Head of caudate nucleus (tissue), 42 donors: ENCODE measurements around the gene SUPT4H1.
A peak's percentile ranks its signal among the peaks of the same experiment; 100 is the strongest.

ENCODE experiments used
- DNase-seq, 42 donors: peaks; one replicate each; pipeline versions ENCODE4 v3.0.0 to v3.0.0-alpha.2; 2020 to 2021; ENCODE audit warnings: mixed read lengths in 7 of 42
- intact Hi-C: fragments of 100-400 bp; cut with DNase I; formaldehyde crosslinking; loops from one replicate; pipeline ENCODE4 v1.15.0; 2022

Gene SUPT4H1

DNA sequence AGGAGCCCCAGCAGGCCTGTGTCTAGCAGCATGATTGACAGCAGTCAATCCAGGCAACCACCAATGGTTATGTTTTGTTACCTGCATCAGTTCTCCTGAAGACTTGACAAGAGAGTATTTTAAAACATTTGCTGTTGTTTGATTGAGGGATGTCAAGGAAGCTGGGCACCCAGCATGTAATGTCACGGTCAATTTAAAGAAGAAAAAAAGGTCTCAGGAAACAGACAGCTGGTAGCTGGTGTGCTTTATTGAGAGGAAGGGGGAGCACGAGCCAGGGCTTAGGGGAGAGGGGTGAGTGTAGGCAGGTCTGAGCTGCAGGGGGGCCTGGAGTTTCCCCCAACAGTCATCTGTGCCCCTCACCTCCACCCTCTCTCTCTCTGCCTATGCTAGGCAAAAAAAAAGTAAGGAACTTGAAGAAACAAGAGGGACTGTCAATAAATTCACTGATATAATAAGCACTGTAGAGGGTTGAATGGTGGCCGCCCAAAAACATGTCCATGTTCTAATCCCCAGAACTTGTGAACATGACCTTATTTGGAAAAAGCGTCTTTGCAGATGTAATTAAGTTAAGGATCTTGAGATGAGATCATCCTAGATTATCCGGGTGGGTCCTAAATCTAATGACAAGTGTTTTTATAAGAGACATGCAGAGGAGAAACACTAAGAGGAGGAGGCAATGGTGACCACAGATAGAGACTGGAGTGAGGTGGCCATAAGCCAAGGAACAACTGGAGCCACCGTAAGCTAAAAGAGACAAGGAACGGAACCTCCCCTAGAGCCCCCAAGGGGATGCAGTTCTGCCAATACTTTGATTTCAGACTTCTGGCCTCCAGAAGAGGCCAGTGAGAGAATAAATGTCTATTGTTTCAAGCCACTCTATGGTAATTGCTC is 37.9 kb downstream of the SUPT4H1 start:
- peak in 12 of 42 donors; percentile 1 to 28 (median 5) for DNase-seq
- intact Hi-C loops, result no loop called here

- intact Hi-C loops, result no loop called here
- DNase-seq, result peak in 7 of 42 donors; percentile 3 to 47 (median 30)
Observed at GRCh38 chr17:58312829-58313228, 39.2 kb downstream of the SUPT4H1 start.

- intact Hi-C loops, result no loop called here
- DNase-seq, result peak in 8 of 42 donors; percentile 5 to 37 (median 18)
Observed at GRCh38 chr17:58312021-58312630, 39.9 kb downstream of the SUPT4H1 start.

- DNase-seq, result peak in 9 of 42 donors; percentile 1 to 41 (median 13)
- intact Hi-C loops, result no loop called here
Observed at GRCh38 chr17:58311429-58311894, 40.5 kb downstream of the SUPT4H1 start.

DNA sequence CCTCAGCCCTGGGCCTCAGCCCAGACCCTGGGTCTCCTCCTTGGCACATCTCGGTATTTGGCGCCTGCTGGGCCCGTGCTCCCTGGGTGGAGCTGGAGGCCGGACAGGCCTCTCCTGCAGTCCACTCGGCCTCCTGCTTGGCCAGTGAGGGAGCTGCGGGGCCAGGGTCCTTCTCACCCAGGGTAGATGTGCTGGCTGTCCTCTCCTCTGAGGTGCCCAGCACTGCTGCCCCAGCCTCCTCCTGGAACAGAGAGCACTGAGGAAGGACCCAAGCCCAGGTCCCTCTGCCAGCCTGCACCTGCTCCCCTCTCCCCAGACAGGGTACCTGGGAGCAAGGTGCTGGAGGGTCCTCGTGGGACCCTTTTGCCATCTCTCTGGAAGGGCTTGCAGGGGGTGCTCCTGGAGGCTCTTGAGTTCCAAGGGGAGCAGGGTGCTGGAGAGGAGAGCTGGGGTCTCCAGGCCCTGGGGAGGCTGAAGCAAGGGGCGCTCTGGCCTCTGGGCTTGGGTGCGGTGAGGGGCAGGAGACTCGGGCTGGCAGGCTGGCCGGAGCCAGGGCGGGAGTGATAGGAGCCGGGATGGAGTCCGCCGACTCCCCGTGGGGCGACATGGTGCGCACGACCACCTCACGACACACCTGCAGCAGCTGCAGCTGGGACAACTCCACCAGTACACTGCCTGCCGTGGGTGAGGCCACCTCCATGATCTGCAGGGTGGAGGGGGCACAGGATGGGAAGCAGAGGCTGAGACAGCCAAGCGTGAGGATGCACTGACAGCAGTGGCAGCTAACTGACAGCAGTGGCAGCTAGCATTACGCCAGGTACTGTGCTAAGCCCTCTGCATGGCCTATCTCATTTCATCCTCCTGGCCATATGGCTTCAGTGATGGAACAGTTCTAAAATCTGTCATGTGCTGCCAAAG is 41.2 kb downstream of the SUPT4H1 start:
- intact Hi-C loops, result no loop called here
- DNase-seq, result peak in 24 of 42 donors; percentile 9 to 82 (median 50)

- peak in 6 of 42 donors; percentile 7 to 36 (median 16) for DNase-seq
- intact Hi-C loops, result no loop called here
Observed at GRCh38 chr17:58309918-58310259, 42.1 kb downstream of the SUPT4H1 start.

GRCh38 chr17:58308985-58309917 is 42.8 kb downstream of the SUPT4H1 start:
- intact Hi-C loops, result no loop called here
- DNase-seq, result peak in 20 of 42 donors; percentile 8 to 80 (median 61)

DNA sequence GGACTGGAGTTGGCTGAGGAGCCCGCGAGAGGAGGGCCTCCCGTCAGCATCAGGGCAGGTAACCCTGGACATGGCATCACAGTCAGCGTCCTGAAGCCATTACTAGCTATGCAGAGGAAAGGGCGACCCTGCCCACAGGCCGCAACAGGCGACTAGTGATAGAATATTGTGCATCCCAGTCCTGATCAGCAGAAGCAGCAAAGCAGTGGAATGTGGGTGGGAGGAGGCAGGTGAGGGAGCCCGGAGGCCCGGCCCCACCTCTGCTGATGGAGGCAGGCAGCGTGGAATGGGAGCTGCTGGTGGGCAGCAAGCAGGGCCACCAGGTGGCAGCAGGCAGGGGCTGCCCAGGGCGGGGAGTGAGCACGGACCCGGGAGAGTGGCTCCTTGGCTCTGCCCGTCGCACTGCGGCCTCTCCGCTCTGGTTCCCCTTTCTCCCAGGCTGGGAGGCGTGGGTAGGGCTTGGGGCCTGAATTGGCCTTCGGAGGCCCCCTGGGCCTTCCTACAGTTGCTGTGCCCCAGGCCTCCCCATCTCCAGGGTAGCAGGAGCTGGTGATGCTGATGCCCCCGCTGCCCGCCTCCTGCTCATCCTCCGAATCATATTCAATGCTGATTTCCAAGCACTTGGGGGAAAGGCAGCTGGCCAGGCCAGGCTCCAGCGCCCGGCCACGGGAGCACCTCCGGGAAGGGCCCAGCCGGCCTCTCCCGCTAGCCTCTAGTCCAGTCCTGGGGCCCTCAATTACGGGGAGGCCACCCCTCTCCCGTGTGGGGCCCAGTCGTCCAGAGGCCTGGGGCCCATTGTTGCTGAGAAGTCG is 43.6 kb downstream of the SUPT4H1 start:
- DNase-seq, result peak in 14 of 42 donors; percentile 17 to 74 (median 56)
- intact Hi-C loops, result no loop called here

GRCh38 chr17:58307468-58308172 is 44.4 kb downstream of the SUPT4H1 start:
- DNase-seq, result peak in 4 of 42 donors; percentile 11 to 36 (median 25)
- intact Hi-C loops, result no loop called here

- peak in 18 of 42 donors; percentile 32 to 75 (median 56) for DNase-seq
- intact Hi-C loops, result no loop called here
Observed at GRCh38 chr17:58306131-58306951, 45.7 kb downstream of the SUPT4H1 start.

DNA sequence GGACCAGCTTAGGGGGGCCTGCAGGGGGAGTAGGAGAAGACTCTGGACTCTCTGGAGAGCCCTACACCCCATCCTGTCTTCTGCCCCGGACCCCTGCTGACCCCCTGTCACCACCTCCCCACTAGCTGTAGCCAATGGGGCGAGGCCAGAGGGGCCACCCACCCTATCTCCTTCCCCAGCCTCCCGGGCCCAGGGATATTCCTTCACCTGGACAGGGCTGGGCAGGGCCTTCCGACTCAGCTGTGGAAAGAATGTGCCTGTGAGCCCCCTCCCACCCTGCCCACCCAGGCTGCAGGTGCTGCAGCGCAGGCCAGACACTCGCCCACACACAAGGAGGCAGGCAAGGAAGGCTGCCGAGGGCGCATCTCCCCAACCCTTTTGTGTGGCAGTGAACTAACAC is 46.4 kb downstream of the SUPT4H1 start:
- peak in 3 of 42 donors; percentile 6 to 34 (median 31) for DNase-seq
- intact Hi-C loops, result no loop called here

GRCh38 chr17:58304750-58305486 is 47.1 kb downstream of the SUPT4H1 start:
- intact Hi-C loops, result no loop called here

DNA sequence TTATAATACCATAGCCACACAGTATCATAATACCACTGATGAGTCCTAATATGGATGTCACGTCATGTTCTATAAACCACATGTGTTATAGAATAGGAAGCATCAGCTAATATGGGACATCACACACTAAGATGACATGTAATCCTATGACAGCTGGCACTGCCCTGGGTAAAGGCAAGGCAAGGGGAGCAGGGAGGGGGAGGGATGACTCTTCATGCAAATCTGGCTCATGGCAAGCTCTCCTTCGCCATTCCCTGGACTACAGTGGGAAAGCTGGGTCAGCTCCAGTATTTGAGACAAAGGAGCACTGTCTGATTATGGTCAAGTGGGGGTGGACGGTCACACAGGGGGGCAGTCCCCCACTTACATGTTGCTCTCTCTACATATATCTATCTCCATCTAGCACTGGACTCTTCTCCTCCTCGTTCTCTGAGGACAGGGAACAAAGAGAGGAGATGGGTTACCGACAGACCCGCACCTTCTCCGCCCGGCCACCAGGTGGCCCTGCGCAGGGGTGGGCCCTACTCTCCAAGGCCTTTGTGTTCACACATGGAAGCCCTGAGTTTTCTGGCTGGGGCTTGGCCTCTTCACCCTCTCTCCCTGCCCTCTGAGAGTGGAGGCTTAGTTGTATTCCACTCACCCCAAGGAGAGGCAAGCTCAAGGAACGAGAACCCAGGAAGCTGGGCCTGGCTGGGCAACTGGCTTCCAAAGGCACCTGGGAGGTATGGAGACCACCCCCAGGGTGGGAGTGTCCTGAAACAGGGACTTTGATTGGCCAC is 47.8 kb downstream of the SUPT4H1 start:
- DNase-seq, result peak in 19 of 42 donors; percentile 18 to 70 (median 55)
- intact Hi-C loops, result no loop called here

More at GRCh38 chr17:58304750-58305486, 47.1 kb downstream of the SUPT4H1 start:
- DNase-seq, result peak in 7 of 42 donors; percentile 4 to 34 (median 21)

DNA sequence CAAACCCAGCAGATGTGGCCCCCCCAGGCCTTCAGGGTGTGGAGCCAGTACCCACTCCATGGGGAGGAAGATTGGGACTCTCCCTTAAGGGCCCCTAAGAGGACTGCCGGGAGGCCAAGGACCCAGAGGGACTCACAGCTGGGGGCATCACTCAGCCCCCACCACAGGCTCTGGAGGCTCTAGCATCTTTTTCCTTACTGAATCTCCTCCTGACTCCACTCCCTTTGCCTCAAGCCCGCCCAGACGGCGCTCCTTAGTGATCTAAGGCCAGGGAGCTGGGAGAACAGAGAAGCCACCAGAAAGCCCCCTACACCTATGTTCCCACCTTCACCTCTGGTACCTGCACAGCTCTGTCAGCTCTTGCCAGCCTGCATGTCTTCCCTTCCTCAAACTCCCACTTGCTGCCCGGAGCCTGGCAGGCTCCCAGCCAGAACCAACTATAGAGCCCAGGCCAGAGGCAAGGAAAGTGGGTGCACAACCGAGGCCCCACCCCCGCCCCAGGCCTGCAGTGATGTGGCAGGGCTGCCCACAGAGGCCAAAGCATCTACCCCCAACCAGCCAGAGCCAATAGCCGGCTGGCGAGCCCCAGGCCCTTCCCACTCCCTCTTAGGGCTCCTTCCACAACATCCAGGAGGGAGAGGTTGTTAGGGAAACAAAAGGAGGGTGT is 48.9 kb downstream of the SUPT4H1 start:
- intact Hi-C loops, result no loop called here
- DNase-seq, result peak in 6 of 42 donors; percentile 1 to 20 (median 10)
